GM10248 (cell line): ENCODE results near the gene IL36A.

Experiments
- CTCF ChIA-PET: fragments of 300-600 bp; sonication (Branson Sonifier 250); formaldehyde crosslinking; extraction: SDS; loops from one replicate; lab custom pipeline; 2021; ENCODE audit warnings: antibody characterized with exemption; lab: Yijun Ruan, JAX
- POLR2A ChIA-PET: fragments of 350-650 bp; sonication (Branson Sonifier 250); formaldehyde crosslinking; extraction: SDS; loops from one replicate; lab custom pipeline; 2020; ENCODE audit warnings: antibody characterized with exemption; lab: Yijun Ruan, JAX
- DNase-seq: peaks from one replicate; pipeline ENCODE4 v3.0.0; 2012; ENCODE audit errors: extremely low spot score
- TF ChIP-seq, protein P1 (sequence below): IDR thresholded peaks from 2 replicates; pipeline ENCODE4 v1.5.1; 2012; ENCODE audit warnings: mild to moderate bottlenecking, low read depth; ENCODE audit errors: extremely low read depth, missing control alignments, control extremely low read depth

The IL36A gene, protein sequence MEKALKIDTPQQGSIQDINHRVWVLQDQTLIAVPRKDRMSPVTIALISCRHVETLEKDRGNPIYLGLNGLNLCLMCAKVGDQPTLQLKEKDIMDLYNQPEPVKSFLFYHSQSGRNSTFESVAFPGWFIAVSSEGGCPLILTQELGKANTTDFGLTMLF

GRCh38 chr2:113005030-113005509 lies at the start of gene IL36A:
IL36A (plus strand) TSS chr2:113005459; CDS start chr2:113005872, 413 bp downstream.
- CTCF ChIA-PET: no interaction called here
- POLR2A ChIA-PET: no interaction called here
- DNase-seq: no peak
- TF ChIP-seq, protein P1, sequence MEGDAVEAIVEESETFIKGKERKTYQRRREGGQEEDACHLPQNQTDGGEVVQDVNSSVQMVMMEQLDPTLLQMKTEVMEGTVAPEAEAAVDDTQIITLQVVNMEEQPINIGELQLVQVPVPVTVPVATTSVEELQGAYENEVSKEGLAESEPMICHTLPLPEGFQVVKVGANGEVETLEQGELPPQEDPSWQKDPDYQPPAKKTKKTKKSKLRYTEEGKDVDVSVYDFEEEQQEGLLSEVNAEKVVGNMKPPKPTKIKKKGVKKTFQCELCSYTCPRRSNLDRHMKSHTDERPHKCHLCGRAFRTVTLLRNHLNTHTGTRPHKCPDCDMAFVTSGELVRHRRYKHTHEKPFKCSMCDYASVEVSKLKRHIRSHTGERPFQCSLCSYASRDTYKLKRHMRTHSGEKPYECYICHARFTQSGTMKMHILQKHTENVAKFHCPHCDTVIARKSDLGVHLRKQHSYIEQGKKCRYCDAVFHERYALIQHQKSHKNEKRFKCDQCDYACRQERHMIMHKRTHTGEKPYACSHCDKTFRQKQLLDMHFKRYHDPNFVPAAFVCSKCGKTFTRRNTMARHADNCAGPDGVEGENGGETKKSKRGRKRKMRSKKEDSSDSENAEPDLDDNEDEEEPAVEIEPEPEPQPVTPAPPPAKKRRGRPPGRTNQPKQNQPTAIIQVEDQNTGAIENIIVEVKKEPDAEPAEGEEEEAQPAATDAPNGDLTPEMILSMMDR: no peak

GRCh38 chr2:112957511-112957910 lies 47.7 kb upstream of the IL36A start:
- ChIA-PET POLR2A (no interaction called here), CTCF (interaction anchor here (1.8 to 4.9 kb wide), 2 partner anchors 10 to 13 kb away, joined by 5 to 32 read pairs; no protein-coding TSS in a partner anchor)

DNA sequence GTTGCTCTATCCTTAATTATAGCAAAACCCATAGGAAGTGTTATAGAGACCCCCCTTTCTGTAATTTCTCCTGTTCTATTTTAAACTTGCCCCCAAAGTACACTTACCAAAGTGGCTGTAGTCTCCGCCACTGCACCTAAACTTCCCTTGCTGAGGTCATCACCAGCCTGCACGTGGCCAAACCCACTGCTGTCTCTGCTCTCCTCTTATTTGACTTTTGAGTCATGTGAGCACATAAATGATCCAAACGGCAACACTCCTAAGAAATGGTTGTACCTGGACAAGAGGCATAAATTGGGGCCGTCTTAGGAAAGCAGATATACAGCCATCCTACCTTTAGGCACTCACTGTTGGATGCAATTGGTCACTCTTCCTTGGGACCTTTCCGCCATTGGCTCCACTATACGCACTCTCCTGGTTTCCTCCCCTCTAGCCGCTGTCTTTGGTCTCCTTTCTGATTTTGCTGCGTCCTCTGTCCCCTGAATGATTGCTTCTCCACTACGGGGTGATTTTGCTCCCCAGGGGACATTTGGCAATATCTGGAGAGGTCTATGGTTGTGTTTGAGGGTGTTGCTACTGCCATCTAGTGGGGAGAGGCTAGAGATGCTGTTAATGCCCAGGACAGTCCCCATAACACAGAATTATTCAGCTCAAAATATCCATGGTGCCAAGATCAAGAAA lies 46.7 kb upstream of the IL36A start:
- TF ChIP-seq, protein P1: peak; percentile 79
- POLR2A ChIA-PET: no interaction called here
- CTCF ChIA-PET: interaction anchor here (0.6 to 4.9 kb wide), 28 partner anchors 9 to 255 kb away, joined by 3 to 40 read pairs (median 4); partner anchors contain the start of gene IL36G
- DNase-seq: peak; percentile 59

More at GRCh38 chr2:112957511-112957910, 47.7 kb upstream of the IL36A start:
- TF ChIP-seq, protein P1: no peak
- no peak for DNase-seq

- POLR2A ChIA-PET: no interaction called here
- TF ChIP-seq, protein P1: no peak
- no peak for DNase-seq
- CTCF ChIA-PET: interaction anchor here (0.6 to 4.9 kb wide), 28 partner anchors 8 to 256 kb away, joined by 3 to 40 read pairs (median 4); partner anchors contain the start of gene IL36G
These were observed 46.0 kb upstream of the IL36A start for GRCh38 chr2:112959109-112959812.

- POLR2A ChIA-PET: no interaction called here
- no peak for DNase-seq
- TF ChIP-seq, protein P1: no peak
- CTCF ChIA-PET: interaction anchor here (0.7 to 4.9 kb wide), 13 partner anchors 7 to 234 kb away, joined by 3 to 40 read pairs (median 5); partner anchors contain the start of gene IL36G
These were observed 44.9 kb upstream of the IL36A start for GRCh38 chr2:112960230-112960825.
